OCI-M2 (cell line): ENCODE results near the gene MDH1.
"Not testable (repeated sequence)": the region's sequence is repeated elsewhere in the genome, so short reads cannot be mapped to it uniquely, and the experiment has no call there.

ENCODE experiments used
- DNase-seq: peaks from one replicate; lab custom pipeline; 2025; ENCODE audit not compliant: unreplicated experiment; lab: John Stamatoyannopoulos, UW

Gene MDH1

GRCh38 chr2:63587814-63588384 lies 864 bp upstream of the MDH1 start:
- DNase-seq = no peak

- no peak for DNase-seq
Measured at GRCh38 chr2:63589148-63589958, 590 bp downstream of the MDH1 start.

GRCh38 chr2:63590626-63591408 lies 2.1 kb downstream of the MDH1 start:
- no peak for DNase-seq

GRCh38 chr2:63591566-63592175 lies 2.9 kb downstream of the MDH1 start:
- no peak for DNase-seq

GRCh38 chr2:63594660-63595059 lies 5.9 kb downstream of the MDH1 start:
- no peak for DNase-seq

- DNase-seq = no peak
Measured at GRCh38 chr2:63596401-63596883, 7.7 kb downstream of the MDH1 start.

GRCh38 chr2:63598981-63599380 lies 10.2 kb downstream of the MDH1 start:
- no peak for DNase-seq

GRCh38 chr2:63600881-63601460 lies 12.2 kb downstream of the MDH1 start:
- DNase-seq = no peak

- no peak for DNase-seq
Measured at GRCh38 chr2:63604666-63605065, 15.9 kb downstream of the MDH1 start.

- DNase-seq = not testable (repeated sequence)
Measured at GRCh38 chr2:63608865-63609264, 20.1 kb downstream of the MDH1 start.

- no peak for DNase-seq
Measured at GRCh38 chr2:63610525-63610924, 21.8 kb downstream of the MDH1 start.

GRCh38 chr2:63613391-63613901 lies 24.7 kb downstream of the MDH1 start:
- DNase-seq = no peak

- DNase-seq = no peak
Measured at GRCh38 chr2:63614448-63614968, 25.7 kb downstream of the MDH1 start.

- DNase-seq = no peak
Measured at GRCh38 chr2:63614983-63615945, 26.5 kb downstream of the MDH1 start.

GRCh38 chr2:63617366-63617765 lies 28.6 kb downstream of the MDH1 start:
- DNase-seq = no peak

- no peak for DNase-seq
Measured at GRCh38 chr2:63619328-63619727, 30.6 kb downstream of the MDH1 start.

GRCh38 chr2:63622751-63623150 lies 34.0 kb downstream of the MDH1 start:
- no peak for DNase-seq

- DNase-seq = not testable (repeated sequence)
Measured at GRCh38 chr2:63623763-63624162, 35.0 kb downstream of the MDH1 start.

GRCh38 chr2:63627866-63628265 lies 39.1 kb downstream of the MDH1 start:
- DNase-seq = no peak
